ENCODE data around the gene EHD1.

The EHD1 gene

GRCh38 chr11:64891880-64892279 lies 13.5 kb upstream of the EHD1 start:
- no peak for DNase-seq (ENCODE audit: low read depth)
- TF ChIP-seq CTCF (conservative IDR thresholded peaks at IDR 0.05; ENCODE audit: low read length) = no peak
- no peak overlapping the region for H3K4me3 ChIP-seq (ENCODE audit: low read length)

- no peak for DNase-seq (ENCODE audit: low read depth)
- no peak for TF ChIP-seq CTCF (conservative IDR thresholded peaks at IDR 0.05; ENCODE audit: low read length)
- H3K4me3 ChIP-seq (ENCODE audit: low read length) = no peak overlapping the region
Observed at GRCh38 chr11:64891215-64891848, 12.9 kb upstream of the EHD1 start.

GRCh38 chr11:64890522-64890939 lies 12.1 kb upstream of the EHD1 start:
- TF ChIP-seq CTCF (conservative IDR thresholded peaks at IDR 0.05; ENCODE audit: low read length) = no peak
- no peak for DNase-seq (ENCODE audit: low read depth)
- H3K4me3 ChIP-seq (ENCODE audit: low read length) = no peak overlapping the region

GRCh38 chr11:64888729-64889511 lies 10.5 kb upstream of the EHD1 start:
- DNase-seq (ENCODE audit: low read depth) = no peak
- no peak overlapping the region for H3K4me3 ChIP-seq (ENCODE audit: low read length)
- TF ChIP-seq CTCF (conservative IDR thresholded peaks at IDR 0.05; ENCODE audit: low read length) = no peak

- no peak overlapping the region for H3K4me3 ChIP-seq (ENCODE audit: low read length)
- TF ChIP-seq CTCF (conservative IDR thresholded peaks at IDR 0.05; ENCODE audit: low read length) = no peak
- DNase-seq (ENCODE audit: low read depth) = no peak
Observed at GRCh38 chr11:64888406-64888728, 9.9 kb upstream of the EHD1 start.

GRCh38 chr11:64887757-64888405 lies 9.5 kb upstream of the EHD1 start:
- peak; percentile 45 for DNase-seq (ENCODE audit: low read depth)
- peak overlapping the region; percentile 30 for H3K4me3 ChIP-seq (ENCODE audit: low read length)
- TF ChIP-seq CTCF (conservative IDR thresholded peaks at IDR 0.05; ENCODE audit: low read length) = peak; percentile 76

All from AG10803 (cell line).